HL-60 (cell line): ENCODE results near the gene RNF220.
"Not testable (repeated sequence)": the region's sequence is repeated elsewhere in the genome, so short reads cannot be mapped to it uniquely, and the experiment has no call there.

Source experiments
- DNase-seq, 2 experiments: peaks; one replicate each; pipeline ENCODE4 v3.0.0-alpha.2; 2010 to 2020; ENCODE audit warnings: low read depth in 1 of 2, low spot score in 1 of 2
- H3K27ac ChIP-seq: fragments of 250-450 bp; sonication (Bioruptor Pico); replicated peaks from 2 replicates; pipeline ENCODE4 v1.5.1; 2020; ENCODE audit warnings: mild to moderate bottlenecking, moderate library complexity
- H3K27me3 ChIP-seq: fragments of 250-450 bp; sonication (Bioruptor Pico); 2 replicates; pipeline ENCODE4 v1.5.1; 2021; ENCODE audit warnings: mild to moderate bottlenecking, moderate library complexity; ENCODE audit not compliant: insufficient read depth, poor library complexity, severe bottlenecking
- H3K4me3 ChIP-seq: replicated peaks from 2 replicates; pipeline ENCODE4 v1.5.1; 2011; ENCODE audit warnings: mild to moderate bottlenecking, control low read depth, low read length; ENCODE audit not compliant: insufficient read depth
- CTCF ChIP-seq: IDR thresholded peaks from one replicate; pipeline ENCODE4 v1.5.1; 2011; ENCODE audit warnings: low read length, control low read depth, inconsistent platforms; ENCODE audit not compliant: insufficient read depth
- GABPA ChIP-seq: IDR thresholded peaks from 2 replicates; pipeline ENCODE4 v1.6.1; 2012; ENCODE audit warnings: low read depth
- POLR2AphosphoS5 ChIP-seq: IDR thresholded peaks from 2 replicates; pipeline ENCODE4 v1.6.1; 2012; ENCODE audit warnings: low read depth
- REST ChIP-seq: IDR thresholded peaks from 2 replicates; pipeline ENCODE4 v1.6.1; 2012; ENCODE audit warnings: low read depth; ENCODE audit not compliant: insufficient replicate concordance
- SPI1 ChIP-seq: IDR thresholded peaks from 2 replicates; pipeline ENCODE4 v1.6.1; 2012; ENCODE audit warnings: low read depth, mild to moderate bottlenecking, borderline replicate concordance

RNF220 gene

GRCh38 chr1:44559913-44560312 is 154.9 kb downstream of the RNF220 start:
- TF ChIP-seq CTCF (no peak), SPI1 (no peak), POLR2AphosphoS5 (no peak), GABPA (no peak), REST (no peak)
- Histone ChIP-seq H3K27ac (no peak overlapping the region), H3K27me3 (no peaks in the 10 kb centered on the region), H3K4me3 (no peak overlapping the region)
- no peak for DNase-seq

GRCh38 chr1:44560696-44561095 is 155.6 kb downstream of the RNF220 start:
- DNase-seq, H3K27me3 ChIP-seq, H3K4me3 ChIP-seq, H3K27ac ChIP-seq: not testable (repeated sequence)

GRCh38 chr1:44565259-44565750 is 160.2 kb downstream of the RNF220 start:
- TF ChIP-seq CTCF (no peak), POLR2AphosphoS5 (no peak), GABPA (no peak), REST (no peak), SPI1 (no peak)
- H3K27ac ChIP-seq: no peak overlapping the region
- H3K27me3 ChIP-seq: no peaks in the 10 kb centered on the region
- no peak for DNase-seq
- no peak overlapping the region for H3K4me3 ChIP-seq

- no peak overlapping the region for H3K4me3 ChIP-seq
- TF ChIP-seq GABPA (no peak), REST (no peak), CTCF (no peak), POLR2AphosphoS5 (no peak), SPI1 (no peak)
- no peaks in the 10 kb centered on the region for H3K27me3 ChIP-seq
- DNase-seq: no peak
- H3K27ac ChIP-seq: no peak overlapping the region
These were observed 160.8 kb downstream of the RNF220 start for GRCh38 chr1:44565833-44566232.
